Stimulated activated CD8-positive, alpha-beta memory T cell treated with anti-CD3 and anti-CD28 coated beads, Interleukin-4, amount 100 ng/mL, for 24 hours (primary cell): ENCODE results near the gene NTNG2.

Experiments
- DNase-seq: peaks from one replicate; pipeline ENCODE4 v3.0.0-alpha.2; 2020; ENCODE audit warnings: low read depth

Gene NTNG2

DNA sequence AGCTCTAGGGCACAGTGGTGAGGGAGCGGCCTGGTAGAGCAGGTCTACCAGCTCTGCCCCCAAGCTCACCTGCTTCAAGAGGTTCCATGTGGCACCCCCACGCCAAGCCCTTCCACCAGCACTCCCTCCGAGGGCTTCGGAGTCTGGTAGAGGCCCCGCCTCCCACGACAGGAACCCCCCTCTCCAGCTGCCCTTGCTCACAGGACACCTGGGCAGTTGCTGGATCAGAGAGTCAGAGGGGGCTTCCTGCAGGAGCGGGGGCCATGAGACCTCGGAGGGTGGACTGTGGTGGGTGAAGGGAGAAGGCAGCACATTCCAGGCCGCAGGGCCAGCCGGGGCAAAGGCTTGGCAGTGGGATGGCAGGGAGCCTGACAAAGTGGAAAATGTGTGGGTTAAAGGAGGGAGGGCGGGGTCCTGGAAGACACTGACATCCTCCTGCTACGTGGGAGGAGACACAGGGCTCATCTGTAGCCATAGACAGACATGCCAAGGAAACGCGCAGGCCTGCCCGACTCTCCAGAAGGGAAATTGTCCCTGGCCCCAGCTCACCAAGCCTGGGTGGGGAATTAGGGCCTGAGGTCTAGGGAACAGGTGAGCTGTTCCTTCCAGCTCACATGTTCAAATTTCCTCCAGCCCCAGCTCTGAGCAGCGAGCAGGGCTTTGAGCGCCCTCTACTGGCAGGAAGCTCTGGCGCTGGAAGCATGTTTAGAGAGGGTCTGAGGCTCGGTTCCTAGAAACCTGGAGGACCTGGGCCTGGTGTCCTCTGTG, 74.2 kb downstream of the NTNG2 start:
- DNase-seq, result peak; percentile 72

GRCh38 chr9:132236662-132237311, 74.9 kb downstream of the NTNG2 start:
- DNase-seq, result no peak

GRCh38 chr9:132237481-132237880, 75.6 kb downstream of the NTNG2 start:
- no peak for DNase-seq

DNA sequence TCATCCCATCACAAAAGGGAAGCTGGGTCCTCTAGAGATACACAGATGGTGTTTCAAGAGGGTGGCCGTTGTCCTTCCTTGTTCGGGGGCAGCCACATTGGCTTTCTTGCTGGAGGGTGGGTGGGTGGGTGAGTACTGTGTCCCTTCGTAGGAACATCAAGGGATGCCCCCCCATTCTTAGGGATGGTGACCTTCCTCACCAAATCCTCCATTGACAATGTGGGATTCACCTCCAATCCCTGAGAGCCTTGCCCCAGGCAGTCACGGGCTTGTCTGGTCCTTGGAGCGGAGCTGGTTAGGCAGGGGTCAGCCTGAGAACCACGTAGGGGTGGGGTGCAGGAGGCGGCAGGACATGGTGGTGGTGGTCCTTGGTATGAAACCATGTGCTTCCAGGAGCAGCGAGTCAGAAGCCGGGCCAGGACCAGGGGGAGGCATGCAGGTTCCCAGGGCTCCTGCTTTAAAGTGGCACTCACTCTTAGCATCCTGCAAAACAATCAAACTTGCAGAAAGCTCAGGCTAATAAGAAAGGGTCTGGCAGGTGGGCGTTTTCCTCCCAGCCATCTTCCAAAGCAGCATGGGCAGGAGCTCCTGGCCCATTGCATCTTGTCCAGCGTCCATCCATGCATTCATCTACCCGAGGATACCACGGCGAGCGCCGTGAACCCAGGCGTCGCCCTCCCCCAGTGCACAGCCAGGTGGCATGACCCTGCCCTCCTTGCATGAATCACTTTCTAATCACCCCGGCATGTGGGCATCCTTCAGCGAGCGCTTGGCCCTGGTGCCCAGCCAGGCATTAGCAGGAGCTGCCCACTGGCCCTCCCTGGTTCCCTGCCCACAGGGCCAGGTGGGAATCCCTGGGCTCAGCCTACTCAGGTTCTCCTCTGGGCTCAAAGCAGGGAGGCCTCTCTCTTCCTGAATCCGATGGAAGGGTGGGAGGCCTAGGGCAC, 76.4 kb downstream of the NTNG2 start:
- no peak for DNase-seq

DNA sequence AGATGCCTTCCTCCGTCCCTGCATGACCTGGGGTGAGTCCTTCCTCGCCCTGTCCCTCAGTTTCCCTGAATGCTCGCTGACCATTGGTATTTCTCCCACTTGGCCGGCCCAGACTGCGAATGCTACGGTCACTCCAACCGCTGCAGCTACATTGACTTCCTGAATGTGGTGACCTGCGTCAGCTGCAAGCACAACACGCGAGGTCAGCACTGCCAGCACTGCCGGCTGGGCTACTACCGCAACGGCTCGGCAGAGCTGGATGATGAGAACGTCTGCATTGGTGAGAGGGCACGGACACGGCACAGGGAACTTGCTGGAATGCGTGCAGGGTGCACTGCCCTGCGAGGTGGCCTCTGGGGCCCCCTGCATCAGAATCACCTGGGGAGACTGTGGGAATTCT, 77.1 kb downstream of the NTNG2 start:
- DNase-seq, result no peak

- DNase-seq, result no peak
These were observed 77.7 kb downstream of the NTNG2 start for GRCh38 chr9:132239518-132239917.

DNA sequence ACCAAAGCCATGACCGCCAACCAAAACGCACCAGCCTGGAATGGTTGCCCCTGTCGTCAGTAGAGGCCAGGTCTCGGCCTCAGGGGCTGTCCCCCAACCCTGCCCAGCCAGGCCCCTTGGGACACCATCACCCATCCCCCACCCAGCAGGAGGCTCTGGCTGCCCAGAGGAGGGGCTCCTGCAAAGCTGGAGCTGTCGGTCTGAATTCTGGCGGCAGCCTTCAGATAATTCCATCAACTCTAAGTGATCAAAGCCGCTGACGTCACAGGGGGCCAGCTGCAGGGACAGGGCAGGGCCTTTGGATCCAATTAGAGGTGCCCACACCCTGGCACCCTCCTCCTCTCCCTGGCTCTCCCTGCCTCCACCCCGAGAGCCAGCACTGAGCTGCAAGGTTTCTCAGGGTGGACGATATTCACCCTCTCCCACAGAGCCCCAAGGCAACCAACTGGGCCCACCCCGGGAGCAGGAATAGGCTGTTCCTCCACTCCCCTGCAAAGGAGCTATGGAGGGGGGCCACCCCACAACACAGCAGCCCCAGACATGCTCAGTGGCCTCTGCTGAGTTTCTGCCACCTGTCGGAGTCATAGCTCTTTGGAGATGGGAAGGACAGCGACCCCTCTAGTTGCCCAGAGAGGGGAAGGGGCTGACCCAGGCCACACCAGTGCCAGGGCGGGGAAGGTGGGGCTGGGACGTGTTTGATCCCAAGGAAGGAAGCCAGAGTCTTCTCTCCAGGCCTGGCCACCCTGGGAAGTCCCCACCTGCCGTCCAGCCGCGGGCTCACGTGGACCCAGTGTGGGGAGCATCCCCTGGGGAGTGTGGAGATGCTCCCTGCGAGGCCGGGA, 78.4 kb downstream of the NTNG2 start:
- DNase-seq, result no peak

GRCh38 chr9:132240841-132241482, 79.1 kb downstream of the NTNG2 start:
- peak; percentile 98 for DNase-seq

GRCh38 chr9:132241483-132241839, 79.6 kb downstream of the NTNG2 start:
- DNase-seq, result no peak

GRCh38 chr9:132241840-132242620, 80.2 kb downstream of the NTNG2 start:
- DNase-seq, result peak; percentile 26

- DNase-seq, result no peak
These were observed 80.8 kb downstream of the NTNG2 start for GRCh38 chr9:132242621-132243155.

DNA sequence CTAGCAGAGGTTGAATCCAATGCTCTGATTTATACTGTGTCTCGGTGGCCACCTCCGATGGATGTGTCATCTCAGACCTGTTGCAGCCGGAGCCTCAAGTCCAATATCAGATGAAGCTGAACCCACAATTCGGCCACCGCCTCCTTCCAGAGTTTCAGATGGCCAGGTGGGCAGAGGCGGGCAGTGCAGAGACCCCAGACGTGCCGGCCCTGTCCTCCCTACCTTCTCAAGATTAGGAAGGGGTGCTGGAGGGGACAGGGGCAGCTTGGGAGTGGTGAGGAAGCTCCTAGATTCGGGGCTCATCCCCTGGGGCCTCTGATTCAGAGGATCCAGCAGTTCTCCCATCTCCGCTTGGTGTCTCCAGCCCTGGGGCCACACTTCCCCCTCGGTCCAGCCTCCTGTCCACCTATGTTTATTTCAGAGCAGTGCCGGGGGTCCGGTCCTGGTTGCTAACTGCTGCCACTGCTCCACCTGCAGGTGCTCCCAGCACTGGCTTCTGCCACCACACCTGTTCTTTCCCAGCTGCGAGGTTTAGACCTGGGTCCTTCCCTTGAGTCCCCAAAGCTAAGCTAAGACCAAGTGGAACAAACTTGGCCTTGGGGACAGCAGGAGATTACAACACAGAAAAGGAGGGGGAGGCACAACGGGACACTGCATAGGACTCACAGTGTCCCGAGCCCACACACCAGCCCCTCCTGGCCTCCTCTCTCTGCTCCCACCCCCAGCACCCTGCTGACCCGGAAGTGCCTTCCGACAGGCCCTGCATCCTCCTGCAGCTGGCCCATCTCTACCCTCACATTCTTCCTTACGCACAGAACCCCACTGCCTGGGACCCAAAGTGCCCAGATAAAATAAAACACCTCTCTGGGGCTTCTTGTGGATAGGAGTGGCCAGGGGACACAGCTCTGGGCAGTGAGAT, 81.6 kb downstream of the NTNG2 start:
- no peak for DNase-seq

- DNase-seq, result no peak
These were observed 83.0 kb downstream of the NTNG2 start for GRCh38 chr9:132244582-132245455.

DNA sequence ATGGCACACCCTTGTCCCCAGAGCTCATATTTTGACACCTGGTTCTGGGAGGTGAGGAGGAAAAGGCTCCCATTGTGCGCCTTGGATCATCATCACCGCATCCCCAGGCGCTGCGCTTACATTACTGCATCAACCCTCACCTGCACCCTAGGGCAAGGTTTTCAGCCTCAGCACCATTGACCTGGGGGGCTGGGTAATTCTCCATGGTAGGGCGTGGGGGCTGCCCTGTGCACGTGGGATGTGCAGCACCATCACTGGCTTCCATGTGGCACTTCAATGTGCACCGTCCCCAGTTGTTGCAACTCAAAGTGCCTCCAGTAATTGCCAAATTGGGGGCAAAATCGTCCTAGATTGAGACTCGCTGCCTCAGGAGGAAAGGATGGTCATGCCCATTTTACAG, 83.6 kb downstream of the NTNG2 start:
- DNase-seq, result no peak

DNA sequence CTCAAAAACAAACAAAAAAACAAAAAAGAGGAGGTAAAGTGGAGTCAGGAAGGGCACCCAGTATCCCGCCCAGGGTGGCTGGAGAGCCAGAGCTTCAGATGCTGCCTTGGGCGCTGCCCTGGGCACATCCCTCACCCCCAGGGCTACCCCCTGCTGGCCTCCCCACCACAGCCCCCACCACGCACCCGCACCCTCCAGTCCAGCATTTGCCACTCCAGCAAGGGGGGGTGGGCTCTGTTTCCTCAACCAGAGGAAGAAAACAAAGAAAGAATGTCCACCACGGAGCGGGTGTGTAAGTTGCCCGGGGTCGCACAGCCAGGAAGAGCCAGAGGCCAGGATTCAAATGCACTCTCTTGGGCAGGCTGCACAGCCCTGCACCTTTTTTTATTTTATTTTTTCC, 86.1 kb downstream of the NTNG2 start:
- DNase-seq, result no peak

GRCh38 chr9:132249123-132249522, 87.3 kb downstream of the NTNG2 start:
- DNase-seq, result no peak

DNA sequence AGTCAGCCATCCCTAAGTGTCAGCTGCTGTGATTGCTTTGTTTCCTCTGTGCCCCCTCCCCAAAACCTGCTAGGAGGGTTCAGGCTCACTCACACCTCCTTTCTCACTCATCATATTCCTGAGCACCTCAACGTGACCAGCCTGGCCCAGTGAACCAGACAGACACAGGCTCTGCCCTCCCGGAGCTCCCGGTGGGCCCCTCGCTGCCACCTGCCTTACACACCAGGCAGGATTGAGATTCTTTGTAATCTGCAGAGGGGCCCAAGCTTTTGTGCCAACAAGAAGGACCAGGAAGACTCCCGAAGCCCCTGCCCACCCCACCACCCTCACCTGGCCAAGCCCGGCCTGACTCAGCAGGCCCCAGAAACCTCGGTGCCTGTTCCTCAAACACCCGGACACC, 87.8 kb downstream of the NTNG2 start:
- no peak for DNase-seq
